Lung (tissue), 12 donors: ENCODE data around the gene ACP1. TPM values are rescaled to one million over a fixed set of nuclear protein-coding genes. Genes with fewer than 3 reads are reported as not detected.

Experiments
- ATAC-seq: fragments of 200-7000 bp; cut with Tn5 transposase; one replicate; pipeline ENCODE4 v1.9.1; 2020; ENCODE audit warnings: moderate number of reproducible peaks; ENCODE audit not compliant: insufficient read depth, low FRiP score
- DNase-seq, 3 donors: peaks; one replicate each; pipeline ENCODE4 v3.0.0-alpha.2; 2013 to 2017
- H3K27ac ChIP-seq, 2 donors: one replicate each; pipeline ENCODE4 v1.5.1; 2013; ENCODE audit warnings: mild to moderate bottlenecking in 2 of 2, moderate library complexity in 2 of 2, control low read depth in 1 of 2, inconsistent platforms in 1 of 2, low read depth in 1 of 2, low read length in 1 of 2
- H3K27me3 ChIP-seq, 3 donors: one replicate each; pipeline ENCODE4 v1.5.1; 2013; ENCODE audit warnings: low read length in 2 of 3; ENCODE audit not compliant: control insufficient read depth in 3 of 3, insufficient read depth in 3 of 3
- H3K36me3 ChIP-seq, 4 donors: one replicate each; pipeline ENCODE4 v1.5.1; 2013; ENCODE audit warnings: low read length in 4 of 4, mild to moderate bottlenecking in 1 of 4, moderate library complexity in 1 of 4; ENCODE audit not compliant: control insufficient read depth in 4 of 4, insufficient read depth in 4 of 4
- H3K4me1 ChIP-seq, 5 donors: one replicate each; pipeline ENCODE4 v1.5.1; 2013; ENCODE audit warnings: low read length in 5 of 5, mild to moderate bottlenecking in 2 of 5, moderate library complexity in 1 of 5; ENCODE audit not compliant: control insufficient read depth in 5 of 5, insufficient read depth in 5 of 5
- H3K4me3 ChIP-seq: one replicate; pipeline ENCODE4 v1.5.1; 2013; ENCODE audit warnings: mild to moderate bottlenecking, control low read depth, moderate library complexity
- H3K9ac ChIP-seq, 2 donors: one replicate each; pipeline ENCODE4 v1.5.1; 2013; ENCODE audit warnings: low read length in 2 of 2, control low read depth in 1 of 2; ENCODE audit not compliant: insufficient read depth in 1 of 2
- H3K9me3 ChIP-seq, 4 donors: one replicate each; pipeline ENCODE4 v1.5.1; 2013; ENCODE audit warnings: low read length in 3 of 4, mild to moderate bottlenecking in 1 of 4, moderate library complexity in 1 of 4; ENCODE audit not compliant: control insufficient read depth in 4 of 4, insufficient read depth in 3 of 4
- CTCF ChIP-seq: IDR thresholded peaks from 2 replicates; pipeline ENCODE4 v1.5.1; 2012; ENCODE audit warnings: mild to moderate bottlenecking; ENCODE audit errors: control extremely low read depth, extremely low read depth
- WGBS, 2 donors: extraction: QIAGEN DNeasy Blood & Tissue Kit; methylation state at CpG; one replicate each; pipeline ENCODE4 v1.1.7; 2013; 5-methylcytosine and 5-hydroxymethylcytosine counted together
- polyA plus RNA-seq, 2 donors: library from polyadenylated mRNA; stranded (reverse); fragments of 200-250 nt; gene quantifications; one replicate each; pipeline ENCODE4 v1.2.1, GENCODE V29; 2013
- total RNA-seq, 2 donors: library from RNA; depleted of rRNA in 1 of 2; stranded (reverse); fragments of >200 nt in 1 of 2; gene quantifications; one replicate each; pipeline ENCODE4 v1.2.1, GENCODE V29; 2014 to 2021
- donor health status: control.
- donor health status: control.
- donor health status: Bipolar disorder and iron deficiency.
- donor health status: healthy.
- donor health status: DM: yes; HTN: yes; CAD: no.

Gene ACP1
- total and polyA plus RNA-seq, 4 donors: 66.0 to 136 (median 75.0) TPM

GRCh38 chr2:236993-237539 is 27.7 kb upstream of the ACP1 start:
- Histone ChIP-seq H3K27ac (no peak overlapping the region), H3K36me3 (peaks cover 0 to 12% (median 3%) of the 10 kb centered on the region in 4 donors), H3K9ac (no peak overlapping the region), H3K27me3 (no peaks in the 10 kb centered on the region), H3K4me3 (no peak overlapping the region), H3K4me1 (peaks cover 0 to 17% (median 0%) of the 10 kb centered on the region in 5 donors), H3K9me3 (no peaks in the 10 kb centered on the region)
- DNase-seq (no peak), ATAC-seq (no peak)
- 95 to 97% methylated on average over 6 of the region's 6 CpGs for WGBS, 2 donors
- no peak for TF ChIP-seq CTCF

GRCh38 chr2:237878-238277 is 26.9 kb upstream of the ACP1 start:
- H3K4me3 ChIP-seq: no peak overlapping the region
- ATAC-seq (no peak), DNase-seq (peak; percentile 17 to 26 (median 20))
- 68% methylated on average over 6 of the region's 6 CpGs for WGBS, 2 donors
- no peaks in the 10 kb centered on the region for H3K9me3 ChIP-seq
- no peak overlapping the region for H3K9ac ChIP-seq
- no peak overlapping the region for H3K27ac ChIP-seq
- H3K27me3 ChIP-seq: no peaks in the 10 kb centered on the region
- peaks cover 0 to 17% (median 0%) of the 10 kb centered on the region in 5 donors for H3K4me1 ChIP-seq
- TF ChIP-seq CTCF: no peak
- peaks cover 2 to 12% (median 7%) of the 10 kb centered on the region in 4 donors for H3K36me3 ChIP-seq

- H3K9me3 ChIP-seq: peaks cover 0 to under 1% (median 0%) of the 10 kb centered on the region in 4 donors
- no peaks in the 10 kb centered on the region for H3K27me3 ChIP-seq
- H3K9ac ChIP-seq: no peak overlapping the region
- peaks cover 4 to 12% (median 11%) of the 10 kb centered on the region in 4 donors for H3K36me3 ChIP-seq
- WGBS, 2 donors: 70% methylated on average over 3 of the region's 3 CpGs
- DNase-seq: peak in 2 of 3 donors; percentile 66 to 75
- peaks cover 0 to 17% (median 0%) of the 10 kb centered on the region in 5 donors for H3K4me1 ChIP-seq
- H3K4me3 ChIP-seq: no peak overlapping the region
- no peak overlapping the region for H3K27ac ChIP-seq
- no peak for TF ChIP-seq CTCF
- no peak for ATAC-seq
These were observed 26.3 kb upstream of the ACP1 start for GRCh38 chr2:238431-238830.

GRCh38 chr2:238869-239268 is 25.9 kb upstream of the ACP1 start:
- Histone ChIP-seq H3K9me3 (peaks cover 0 to 2% (median 0%) of the 10 kb centered on the region in 4 donors), H3K36me3 (peaks cover 8 to 16% (median 14%) of the 10 kb centered on the region in 4 donors), H3K9ac (no peak overlapping the region), H3K4me3 (no peak overlapping the region), H3K4me1 (peaks cover 0 to 17% (median 0%) of the 10 kb centered on the region in 5 donors), H3K27me3 (no peaks in the 10 kb centered on the region), H3K27ac (no peak overlapping the region)
- ATAC-seq: no peak
- 93 to 94% methylated on average over 5 of the region's 5 CpGs for WGBS, 2 donors
- no peak for TF ChIP-seq CTCF
- DNase-seq: no peak
